SK-N-SH (cell line): ENCODE data around the gene IL15.

ENCODE experiments used
- EP300 ChIP-seq, 2 experiments: IDR thresholded peaks; 2 replicates each; pipeline versions ENCODE4 v1.4.0 to v1.6.1; 2012; ENCODE audit warnings: borderline replicate concordance in 1 of 2, low read depth in 1 of 2, low read length in 1 of 2
- FOXM1 ChIP-seq: IDR thresholded peaks from 2 replicates; pipeline ENCODE4 v1.4.0; 2012; ENCODE audit warnings: low read depth, mild to moderate bottlenecking
- POLR2AphosphoS5 ChIP-seq: IDR thresholded peaks from 2 replicates; pipeline ENCODE4 v1.6.1; 2012; ENCODE audit warnings: low read depth, low read length
- RAD21 ChIP-seq: IDR thresholded peaks from 2 replicates; pipeline ENCODE4 v1.6.1; 2012; ENCODE audit warnings: mild to moderate bottlenecking, low read length
- RCOR1 ChIP-seq: fragments of 150-350 bp; IDR thresholded peaks from 2 replicates; pipeline ENCODE4 v1.6.1; 2017; ENCODE audit warnings: antibody characterized with exemption, low read length
- SMC3 ChIP-seq: IDR thresholded peaks from 2 replicates; pipeline ENCODE4 v1.6.1; 2012; ENCODE audit warnings: low read depth, low read length, improper control_type of control experiment
- TAF1 ChIP-seq: IDR thresholded peaks from 2 replicates; pipeline ENCODE4 v1.6.1; 2012; ENCODE audit warnings: low read depth, mild to moderate bottlenecking, low read length, moderate library complexity, borderline replicate concordance
- YY1 ChIP-seq: IDR thresholded peaks from 2 replicates; pipeline ENCODE4 v1.4.0; 2012; ENCODE audit warnings: low read depth, mild to moderate bottlenecking
- TF ChIP-seq, protein P1 (sequence below): fragments of 200-600 bp; sonication (generic); IDR thresholded peaks from 2 replicates; pipeline ENCODE4 v1.6.1; 2017; ENCODE audit warnings: antibody characterized with exemption, mild to moderate bottlenecking, moderate library complexity
- TF ChIP-seq, protein P2 (sequence below): IDR thresholded peaks from 2 replicates; pipeline ENCODE4 v1.6.1; 2012; ENCODE audit warnings: mild to moderate bottlenecking, low read depth, low read length, moderate library complexity

DNA sequence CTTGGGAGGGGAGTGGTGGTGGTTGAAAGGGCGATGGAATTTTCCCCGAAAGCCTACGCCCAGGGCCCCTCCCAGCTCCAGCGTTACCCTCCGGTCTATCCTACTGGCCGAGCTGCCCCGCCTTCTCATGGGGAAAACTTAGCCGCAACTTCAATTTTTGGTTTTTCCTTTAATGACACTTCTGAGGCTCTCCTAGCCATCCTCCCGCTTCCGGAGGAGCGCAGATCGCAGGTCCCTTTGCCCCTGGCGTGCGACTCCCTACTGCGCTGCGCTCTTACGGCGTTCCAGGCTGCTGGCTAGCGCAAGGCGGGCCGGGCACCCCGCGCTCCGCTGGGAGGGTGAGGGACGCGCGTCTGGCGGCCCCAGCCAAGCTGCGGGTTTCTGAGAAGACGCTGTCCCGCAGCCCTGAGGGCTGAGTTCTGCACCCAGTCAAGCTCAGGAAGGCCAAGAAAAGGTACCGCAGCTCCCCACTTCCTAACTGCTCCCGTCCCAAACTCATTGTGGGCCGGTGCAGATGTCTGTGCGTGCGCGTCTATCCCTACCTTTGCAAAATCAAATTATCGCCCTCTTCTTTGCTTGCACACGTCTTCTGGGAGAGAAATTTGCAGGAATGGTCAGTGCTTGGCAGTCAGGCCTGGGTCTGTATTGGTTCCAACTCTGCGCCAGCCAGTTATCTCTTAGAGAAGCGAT is 533 bp downstream of the IL15 start:
- TF ChIP-seq, protein P1, sequence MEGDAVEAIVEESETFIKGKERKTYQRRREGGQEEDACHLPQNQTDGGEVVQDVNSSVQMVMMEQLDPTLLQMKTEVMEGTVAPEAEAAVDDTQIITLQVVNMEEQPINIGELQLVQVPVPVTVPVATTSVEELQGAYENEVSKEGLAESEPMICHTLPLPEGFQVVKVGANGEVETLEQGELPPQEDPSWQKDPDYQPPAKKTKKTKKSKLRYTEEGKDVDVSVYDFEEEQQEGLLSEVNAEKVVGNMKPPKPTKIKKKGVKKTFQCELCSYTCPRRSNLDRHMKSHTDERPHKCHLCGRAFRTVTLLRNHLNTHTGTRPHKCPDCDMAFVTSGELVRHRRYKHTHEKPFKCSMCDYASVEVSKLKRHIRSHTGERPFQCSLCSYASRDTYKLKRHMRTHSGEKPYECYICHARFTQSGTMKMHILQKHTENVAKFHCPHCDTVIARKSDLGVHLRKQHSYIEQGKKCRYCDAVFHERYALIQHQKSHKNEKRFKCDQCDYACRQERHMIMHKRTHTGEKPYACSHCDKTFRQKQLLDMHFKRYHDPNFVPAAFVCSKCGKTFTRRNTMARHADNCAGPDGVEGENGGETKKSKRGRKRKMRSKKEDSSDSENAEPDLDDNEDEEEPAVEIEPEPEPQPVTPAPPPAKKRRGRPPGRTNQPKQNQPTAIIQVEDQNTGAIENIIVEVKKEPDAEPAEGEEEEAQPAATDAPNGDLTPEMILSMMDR: no peak
- TF ChIP-seq TAF1: no peak
- TF ChIP-seq, protein P2, sequence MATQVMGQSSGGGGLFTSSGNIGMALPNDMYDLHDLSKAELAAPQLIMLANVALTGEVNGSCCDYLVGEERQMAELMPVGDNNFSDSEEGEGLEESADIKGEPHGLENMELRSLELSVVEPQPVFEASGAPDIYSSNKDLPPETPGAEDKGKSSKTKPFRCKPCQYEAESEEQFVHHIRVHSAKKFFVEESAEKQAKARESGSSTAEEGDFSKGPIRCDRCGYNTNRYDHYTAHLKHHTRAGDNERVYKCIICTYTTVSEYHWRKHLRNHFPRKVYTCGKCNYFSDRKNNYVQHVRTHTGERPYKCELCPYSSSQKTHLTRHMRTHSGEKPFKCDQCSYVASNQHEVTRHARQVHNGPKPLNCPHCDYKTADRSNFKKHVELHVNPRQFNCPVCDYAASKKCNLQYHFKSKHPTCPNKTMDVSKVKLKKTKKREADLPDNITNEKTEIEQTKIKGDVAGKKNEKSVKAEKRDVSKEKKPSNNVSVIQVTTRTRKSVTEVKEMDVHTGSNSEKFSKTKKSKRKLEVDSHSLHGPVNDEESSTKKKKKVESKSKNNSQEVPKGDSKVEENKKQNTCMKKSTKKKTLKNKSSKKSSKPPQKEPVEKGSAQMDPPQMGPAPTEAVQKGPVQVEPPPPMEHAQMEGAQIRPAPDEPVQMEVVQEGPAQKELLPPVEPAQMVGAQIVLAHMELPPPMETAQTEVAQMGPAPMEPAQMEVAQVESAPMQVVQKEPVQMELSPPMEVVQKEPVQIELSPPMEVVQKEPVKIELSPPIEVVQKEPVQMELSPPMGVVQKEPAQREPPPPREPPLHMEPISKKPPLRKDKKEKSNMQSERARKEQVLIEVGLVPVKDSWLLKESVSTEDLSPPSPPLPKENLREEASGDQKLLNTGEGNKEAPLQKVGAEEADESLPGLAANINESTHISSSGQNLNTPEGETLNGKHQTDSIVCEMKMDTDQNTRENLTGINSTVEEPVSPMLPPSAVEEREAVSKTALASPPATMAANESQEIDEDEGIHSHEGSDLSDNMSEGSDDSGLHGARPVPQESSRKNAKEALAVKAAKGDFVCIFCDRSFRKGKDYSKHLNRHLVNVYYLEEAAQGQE: peak; percentile 50; the same call in 1 of the 2 replicates
- no peak for TF ChIP-seq YY1
- no peak for TF ChIP-seq RCOR1
- no peak for TF ChIP-seq EP300 (IDR thresholded peaks at IDR 0.05; ENCODE audit: borderline replicate concordance in 1 of 2, low read depth in 1 of 2, low read length in 1 of 2)
- no peak for TF ChIP-seq FOXM1
- no peak for TF ChIP-seq POLR2AphosphoS5
- no peak for TF ChIP-seq RAD21
- no peak for TF ChIP-seq SMC3
